GF-D8 (cell line): Measurements from ENCODE around the gene UCK1.
A peak's percentile ranks its signal among the peaks of the same experiment; 100 is the strongest.

ENCODE experiments used
- DNase-seq: peaks from one replicate; lab custom pipeline; 2025; lab: John Stamatoyannopoulos, UW

UCK1 gene

DNA sequence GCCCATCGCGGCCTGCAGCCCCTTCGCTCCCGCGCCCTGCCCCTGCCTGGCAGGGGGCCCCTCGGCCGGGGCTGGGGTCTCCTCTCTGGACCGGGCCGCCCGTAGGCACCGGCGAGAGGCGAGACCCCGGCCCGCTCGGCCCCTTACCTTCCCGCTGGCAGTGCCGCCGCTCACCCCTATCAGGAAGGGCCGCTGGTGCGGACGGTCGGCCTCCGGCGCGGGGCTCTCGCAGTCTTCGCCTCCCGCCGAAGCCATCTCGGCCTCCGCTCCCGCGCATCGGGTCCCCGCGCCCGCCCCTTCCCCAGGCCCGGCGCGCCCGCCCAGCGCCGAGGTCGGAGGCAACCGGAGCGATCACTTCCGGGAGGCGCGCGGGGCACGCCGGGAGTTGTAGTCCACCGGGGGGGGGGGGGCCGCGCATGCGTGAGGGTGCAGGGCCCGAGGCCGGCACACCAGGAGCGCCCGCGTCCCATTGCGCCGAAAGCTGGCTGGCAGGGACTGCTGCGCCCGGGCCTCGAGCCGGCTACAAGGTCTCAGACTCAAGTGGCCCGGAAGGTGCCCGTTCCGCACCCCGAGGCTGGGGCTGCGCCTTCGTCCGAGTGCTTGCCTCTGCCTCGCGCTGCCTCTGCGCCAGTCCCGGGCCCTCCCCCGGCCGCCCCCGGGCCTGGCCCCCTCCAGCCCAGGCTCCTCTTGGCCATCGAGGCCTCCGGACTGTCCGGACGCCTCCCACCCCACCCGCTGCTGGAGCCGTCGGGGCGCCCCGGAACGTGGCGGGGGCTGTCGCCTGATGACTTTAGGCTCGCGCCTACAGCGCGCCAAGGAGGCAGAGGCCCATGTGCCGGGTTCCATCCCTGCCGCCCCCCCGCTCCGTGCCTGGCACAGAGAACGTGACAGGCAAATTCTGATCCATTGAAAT is at the start of gene UCK1:
UCK1 (minus strand) TSS at position 344 of the 913 bp plus-strand sequence; CDS start at position 255, 89 bp downstream.
- DNase-seq, result peak; percentile 32

DNA sequence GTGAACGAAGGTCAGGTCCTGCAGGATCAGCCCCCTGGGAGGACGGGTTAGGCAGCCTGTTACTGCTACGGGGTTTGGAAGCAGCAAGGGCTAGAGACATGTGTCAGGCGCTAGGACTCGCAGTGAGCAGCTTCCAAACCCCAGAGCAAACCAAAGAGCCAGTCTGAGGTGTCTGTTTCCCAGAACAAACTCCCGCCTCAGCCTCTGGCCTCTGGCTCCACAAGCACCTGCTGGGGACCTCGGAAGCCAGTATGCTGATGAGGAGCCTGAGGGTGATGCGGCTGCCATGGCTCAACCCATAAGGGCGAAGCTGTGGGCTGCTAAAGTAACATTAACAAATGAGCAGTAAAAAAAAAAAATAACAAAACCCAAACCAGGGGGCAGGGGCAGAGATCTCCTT is 49.3 kb upstream of the UCK1 start:
- DNase-seq, result no peak

DNA sequence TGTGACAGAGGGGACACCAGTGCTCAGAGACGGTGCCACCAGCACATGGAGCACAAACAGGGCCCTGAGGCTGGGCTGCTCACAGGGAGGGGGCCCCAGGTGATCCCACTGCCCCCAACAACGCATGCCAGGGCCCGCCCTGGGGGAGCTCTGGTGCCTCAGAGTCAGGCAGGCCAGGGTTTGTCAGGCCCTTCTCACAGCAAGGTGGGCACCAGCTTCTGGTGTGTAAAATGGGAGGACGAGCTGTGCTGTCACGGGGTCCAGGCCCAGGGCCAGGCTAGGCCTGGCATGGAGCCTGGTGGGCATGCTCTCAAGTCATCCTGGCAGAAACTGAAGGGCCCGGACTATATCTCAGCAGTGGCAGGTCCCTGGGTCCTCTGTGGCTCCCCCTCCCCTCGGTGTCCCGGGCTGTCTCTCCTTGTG is 48.7 kb upstream of the UCK1 start:
- no peak for DNase-seq

DNA sequence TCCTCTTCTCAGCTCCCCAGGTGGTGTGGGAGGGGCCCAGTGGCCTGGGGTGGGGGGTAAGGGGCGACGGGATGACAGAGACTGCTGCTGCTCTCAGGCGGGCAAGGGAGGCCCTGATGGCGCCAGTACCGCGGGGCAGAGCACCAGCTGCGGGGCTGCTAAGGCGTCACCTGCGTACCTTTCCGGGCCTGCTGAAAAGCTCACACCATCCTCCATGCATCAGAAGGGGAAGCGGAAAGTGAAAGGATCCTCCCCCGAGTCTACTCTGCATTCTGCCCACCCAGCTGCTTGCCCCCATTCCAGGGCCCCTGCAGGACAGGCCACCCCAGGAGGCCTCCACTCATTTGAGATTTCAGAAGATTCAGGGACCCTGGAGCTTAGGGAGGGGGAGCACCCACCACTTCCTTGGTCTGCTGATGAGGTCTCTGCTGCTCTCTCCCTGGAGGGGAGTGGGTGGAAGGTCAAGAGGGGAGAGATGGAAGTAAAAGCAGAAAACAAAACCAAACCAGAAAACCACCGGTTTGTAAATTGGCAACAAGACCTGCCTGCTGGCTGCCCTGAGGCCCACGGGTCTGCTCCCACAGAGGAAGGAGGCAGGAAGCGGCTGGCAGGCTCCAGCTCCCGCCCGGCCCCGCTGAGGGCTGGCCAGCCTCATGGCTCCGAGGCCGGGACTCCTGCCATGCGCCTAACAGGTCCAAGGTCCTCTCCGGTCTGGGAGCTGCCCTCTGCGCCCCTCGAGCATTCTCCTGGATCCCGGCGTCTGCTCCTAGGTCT is 47.9 kb upstream of the UCK1 start:
- peak; percentile 54 for DNase-seq

DNA sequence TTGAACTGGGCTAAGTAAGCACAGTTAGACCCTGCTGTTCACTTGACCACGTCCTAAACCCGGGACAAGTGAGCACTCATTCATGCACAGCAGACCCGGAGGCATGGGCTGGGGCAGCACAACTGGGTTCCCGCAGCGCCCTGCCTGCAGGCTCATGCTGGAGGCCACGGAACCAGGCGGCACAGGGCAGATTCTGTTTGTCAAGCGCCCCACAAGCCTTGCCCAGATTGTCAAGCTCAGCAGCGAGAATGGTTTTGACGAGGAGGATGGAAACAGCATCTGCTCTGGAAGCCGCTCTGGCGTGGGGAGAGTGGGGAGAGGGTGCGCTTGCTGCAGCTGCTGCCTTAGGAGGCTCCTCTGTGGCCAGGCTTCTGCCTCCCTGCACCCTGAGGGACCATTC is 47.0 kb upstream of the UCK1 start:
- DNase-seq, result no peak

DNA sequence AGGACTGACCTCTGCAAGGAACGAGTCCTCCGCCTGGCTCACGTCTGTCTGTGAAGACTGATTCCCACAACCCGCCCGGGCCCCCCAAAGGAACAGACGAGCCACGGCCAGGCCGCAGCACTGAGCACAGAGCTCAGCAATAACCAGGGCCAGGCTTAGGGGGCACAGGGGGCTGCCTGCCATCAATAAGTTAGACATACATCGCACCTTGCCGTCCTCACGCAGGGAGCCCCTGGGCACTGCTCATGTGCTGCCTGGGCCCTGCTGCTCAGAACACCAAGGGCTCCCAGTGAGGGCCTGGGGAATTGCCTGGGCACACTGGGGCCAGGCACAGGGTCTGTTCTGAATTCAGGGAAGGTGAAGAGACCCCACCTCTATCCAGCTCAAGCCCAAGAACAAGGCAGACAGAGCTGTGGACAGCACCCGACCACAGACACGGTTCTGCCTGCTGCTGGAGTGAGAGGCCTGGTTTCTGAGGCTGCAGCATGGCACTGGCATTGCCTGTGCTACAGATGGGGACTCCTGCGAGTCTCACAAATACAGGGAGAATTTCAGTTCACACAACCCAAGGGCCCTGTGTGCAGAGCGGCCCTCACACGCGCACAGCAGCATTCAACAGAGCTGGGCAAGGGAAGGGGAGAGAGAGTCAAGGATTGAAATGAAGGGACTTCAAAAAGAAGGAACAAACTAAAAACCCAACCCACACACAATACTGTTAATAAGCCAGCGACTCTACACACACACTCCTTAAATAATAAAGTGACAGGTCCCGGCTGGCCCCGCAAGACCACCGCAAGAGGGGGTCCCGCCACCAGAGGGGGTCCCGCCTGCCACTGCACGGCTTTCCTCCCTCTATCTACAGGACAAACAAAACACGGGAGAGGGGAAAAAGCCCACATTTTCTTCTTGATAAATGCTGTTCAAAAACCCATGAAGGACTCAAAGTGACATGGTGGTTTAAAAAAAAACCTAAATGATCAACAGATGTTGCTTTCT is 46.2 kb upstream of the UCK1 start:
- no peak for DNase-seq

DNA sequence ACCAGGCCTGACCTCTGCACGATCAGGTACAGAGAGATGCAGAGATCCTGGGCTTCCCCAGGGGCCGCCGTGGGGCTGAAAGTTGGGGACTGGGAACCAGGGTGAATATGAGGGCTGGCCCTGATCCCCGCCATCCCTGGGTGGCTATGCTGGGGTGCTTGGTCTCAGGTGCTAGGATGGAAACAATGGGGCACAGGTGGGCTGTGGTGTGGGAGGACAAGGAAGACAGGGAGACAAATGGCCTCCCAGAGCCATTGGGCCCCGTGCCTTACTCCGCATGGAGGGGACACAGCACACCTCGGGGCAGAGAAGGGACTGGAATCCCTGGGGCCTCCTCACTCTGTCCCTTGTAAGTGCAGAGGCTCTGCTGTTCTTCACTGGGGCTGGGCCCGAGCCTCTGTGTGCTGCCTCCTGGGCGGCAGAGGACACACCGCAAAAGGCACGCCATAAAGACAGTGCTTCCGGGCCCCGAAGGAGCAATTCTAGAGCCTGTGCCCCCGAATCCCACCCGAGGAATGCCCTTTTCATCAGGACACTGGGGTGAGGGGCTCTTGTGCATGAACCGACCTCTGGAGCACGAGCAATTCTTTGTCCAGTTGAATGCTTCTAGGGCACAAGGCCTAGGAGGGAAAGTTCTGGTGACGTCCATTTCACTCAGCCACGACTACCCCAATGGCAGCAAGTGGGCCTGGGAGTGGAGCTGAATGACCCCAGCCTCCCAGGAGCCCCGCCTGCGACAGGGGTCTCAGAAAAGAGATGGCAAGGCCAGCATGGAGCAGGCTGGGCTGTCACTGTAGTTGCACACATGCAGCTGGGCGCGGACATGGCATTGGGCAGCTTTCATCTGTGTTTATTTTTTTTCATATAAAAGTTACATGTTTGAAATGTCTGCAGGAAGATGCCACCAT is 45.1 kb upstream of the UCK1 start:
- no peak for DNase-seq

DNA sequence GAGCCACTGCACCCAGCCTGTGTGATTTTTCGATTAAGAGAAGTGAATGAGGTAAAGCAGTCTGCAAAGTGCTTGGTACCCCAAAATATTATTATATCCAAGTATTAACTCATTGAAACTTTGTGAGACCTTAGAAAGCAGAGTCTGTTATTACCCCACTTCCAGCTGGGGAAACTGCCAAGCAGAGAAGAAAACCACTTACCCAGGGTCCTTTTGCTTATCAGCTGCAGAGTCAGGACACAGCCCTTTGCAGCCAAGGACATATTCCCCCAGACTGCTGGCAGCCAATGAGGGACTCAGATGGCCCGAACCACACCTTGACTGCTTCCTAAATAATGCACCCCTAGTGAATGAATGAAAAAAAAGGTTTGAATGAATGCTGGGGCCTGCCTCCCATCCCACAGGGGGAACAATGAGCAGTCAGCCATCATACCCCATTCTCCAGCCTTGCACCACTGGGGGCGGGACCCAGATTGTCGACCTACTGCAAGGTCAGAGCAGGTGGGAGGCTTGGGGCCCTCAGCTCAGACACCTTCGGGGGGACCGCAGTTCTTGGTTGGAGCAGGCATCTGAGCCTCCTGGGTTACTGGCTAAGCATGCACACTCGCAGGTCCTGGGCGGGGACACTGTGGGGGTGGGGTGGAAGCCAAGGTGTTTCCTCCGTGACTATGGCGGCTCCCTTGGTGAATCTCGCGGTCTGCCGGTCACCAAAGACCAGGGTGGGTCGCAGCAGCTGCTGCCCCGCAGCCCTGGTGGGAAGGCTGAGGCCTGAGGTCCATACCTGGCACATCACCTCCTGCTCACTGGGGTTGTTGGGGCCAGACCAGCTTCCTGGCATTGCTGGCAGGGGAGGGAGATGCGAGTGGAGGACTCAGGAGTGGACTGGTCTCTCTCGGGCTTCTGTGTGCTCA is 43.9 kb upstream of the UCK1 start:
- no peak for DNase-seq

DNA sequence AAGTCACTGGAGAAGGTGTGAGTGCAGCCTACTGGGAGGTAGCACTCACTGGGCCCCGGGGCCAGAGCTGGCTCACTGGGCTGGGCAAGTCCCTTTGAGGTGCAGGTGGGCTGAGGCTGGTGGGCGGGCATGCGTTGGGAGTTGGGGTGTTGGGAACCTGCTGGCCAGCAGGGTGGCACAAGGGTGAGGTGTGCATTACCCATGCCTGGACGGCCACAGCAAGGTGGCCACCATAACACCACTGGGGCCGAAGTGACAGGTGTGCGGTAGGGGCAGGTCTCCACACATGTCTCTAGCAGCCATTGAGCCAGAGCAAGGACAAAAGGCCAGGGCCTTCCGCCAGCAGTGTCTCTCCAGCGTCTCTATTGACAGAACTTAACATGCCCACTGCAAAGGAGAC is 36.8 kb upstream of the UCK1 start:
- DNase-seq, result no peak

DNA sequence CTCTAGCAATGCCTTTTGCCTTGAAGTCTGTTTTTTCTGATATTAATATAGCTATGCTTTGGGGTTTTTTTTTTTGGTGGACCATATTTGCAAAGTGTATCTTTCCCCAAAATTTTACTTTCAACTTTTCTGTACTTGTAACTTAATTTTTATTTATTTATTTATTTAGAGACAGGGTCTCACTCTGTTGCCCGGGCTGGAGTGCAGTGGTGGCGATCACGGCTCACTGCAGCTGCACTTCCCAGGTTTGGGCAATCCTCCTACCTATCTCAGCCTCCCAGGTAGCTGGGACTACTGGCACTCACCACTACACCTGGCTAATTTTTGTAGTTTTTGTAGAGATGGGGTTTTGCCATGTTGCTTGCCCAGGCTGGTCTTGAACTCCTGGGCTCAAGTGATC is 35.1 kb upstream of the UCK1 start:
- no peak for DNase-seq

DNA sequence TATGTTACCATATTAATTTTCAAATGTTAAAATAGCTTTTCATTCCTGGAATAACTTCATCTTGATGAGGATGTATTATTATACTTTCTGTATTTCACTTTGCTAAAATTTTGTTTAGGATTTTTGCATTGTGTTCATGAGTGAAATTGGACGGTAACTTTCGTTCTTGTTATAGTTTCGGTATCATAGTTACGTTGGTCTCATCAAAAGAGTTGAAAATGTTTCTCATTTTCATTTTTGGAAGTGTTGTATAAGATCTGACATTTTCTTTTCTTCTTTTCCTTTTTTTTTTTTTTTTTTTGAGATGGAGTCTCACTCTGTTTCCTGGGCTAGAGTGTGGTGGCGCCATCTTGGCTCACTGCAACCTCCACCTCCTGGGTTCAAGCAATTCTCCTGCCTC is 34.3 kb upstream of the UCK1 start:
- DNase-seq, result no peak

DNA sequence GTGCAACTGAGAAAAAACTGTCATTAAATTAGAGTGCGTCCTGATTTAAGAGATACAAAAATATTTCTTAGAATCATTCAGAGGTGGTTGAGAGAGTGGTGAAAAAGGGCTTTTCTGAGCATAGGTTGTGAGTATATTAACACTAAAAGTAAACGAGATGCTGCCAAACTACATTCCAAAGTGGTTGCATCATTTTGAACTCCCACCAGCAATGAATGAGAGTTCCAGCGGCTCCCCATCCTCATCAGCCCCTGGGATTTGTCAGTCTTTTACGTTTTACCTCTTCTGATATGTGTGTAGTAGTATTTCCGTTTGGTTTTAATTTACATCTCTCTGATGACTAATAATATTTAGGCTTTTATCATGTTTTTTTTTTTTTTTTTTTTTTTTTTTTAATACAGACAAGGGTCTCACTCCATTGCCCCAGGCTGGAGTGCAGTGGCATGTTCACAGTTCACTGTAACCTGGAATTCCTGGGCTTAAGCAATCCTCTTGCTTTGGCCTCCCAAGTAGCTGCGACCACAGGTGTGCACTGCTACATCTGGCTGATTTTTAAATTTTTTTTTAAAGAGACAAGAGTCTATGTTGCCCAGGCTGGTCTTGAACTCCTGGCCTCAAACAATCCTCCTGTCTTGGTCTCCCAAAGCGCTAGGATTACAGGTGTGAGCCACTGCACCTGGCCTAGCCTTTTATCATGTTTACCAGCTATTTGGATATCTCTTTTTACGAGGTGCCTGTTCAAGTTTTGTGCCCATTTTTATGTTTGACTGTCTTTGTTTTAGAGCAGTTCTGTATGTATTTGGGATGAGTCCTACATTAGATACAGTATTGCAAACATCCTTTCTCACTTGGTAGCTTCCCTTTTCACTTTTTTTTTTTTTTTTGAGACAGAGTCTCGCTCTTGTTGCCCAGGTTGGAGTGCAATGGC is 31.2 kb upstream of the UCK1 start:
- DNase-seq, result no peak

DNA sequence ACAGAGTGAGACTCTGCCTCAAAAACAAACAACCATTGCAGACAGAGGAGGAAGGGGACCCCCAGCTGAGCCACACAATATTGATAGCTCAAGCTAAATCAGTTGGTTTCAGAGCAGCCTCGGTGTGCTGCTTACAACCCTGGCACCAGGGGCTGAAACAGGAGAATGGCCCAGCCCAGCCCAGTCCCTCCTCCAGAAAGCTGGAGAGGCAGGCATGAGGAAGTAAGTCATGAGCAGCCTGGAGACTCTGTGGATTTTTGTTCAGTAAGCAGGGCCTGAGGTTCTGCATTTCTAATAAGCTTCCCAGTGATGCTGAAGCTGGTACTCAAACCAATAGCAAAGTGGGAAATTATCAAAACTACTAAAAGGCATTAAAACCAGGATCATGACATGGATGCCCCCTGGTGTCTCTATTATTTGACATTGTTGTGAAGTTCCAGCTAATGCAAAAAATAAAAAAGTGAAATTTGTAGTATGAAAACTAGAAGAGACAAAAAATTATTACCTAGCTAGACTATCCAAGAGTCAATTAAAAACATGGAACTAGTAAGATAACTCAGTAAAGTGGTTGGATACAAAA is 28.4 kb upstream of the UCK1 start:
- no peak for DNase-seq

DNA sequence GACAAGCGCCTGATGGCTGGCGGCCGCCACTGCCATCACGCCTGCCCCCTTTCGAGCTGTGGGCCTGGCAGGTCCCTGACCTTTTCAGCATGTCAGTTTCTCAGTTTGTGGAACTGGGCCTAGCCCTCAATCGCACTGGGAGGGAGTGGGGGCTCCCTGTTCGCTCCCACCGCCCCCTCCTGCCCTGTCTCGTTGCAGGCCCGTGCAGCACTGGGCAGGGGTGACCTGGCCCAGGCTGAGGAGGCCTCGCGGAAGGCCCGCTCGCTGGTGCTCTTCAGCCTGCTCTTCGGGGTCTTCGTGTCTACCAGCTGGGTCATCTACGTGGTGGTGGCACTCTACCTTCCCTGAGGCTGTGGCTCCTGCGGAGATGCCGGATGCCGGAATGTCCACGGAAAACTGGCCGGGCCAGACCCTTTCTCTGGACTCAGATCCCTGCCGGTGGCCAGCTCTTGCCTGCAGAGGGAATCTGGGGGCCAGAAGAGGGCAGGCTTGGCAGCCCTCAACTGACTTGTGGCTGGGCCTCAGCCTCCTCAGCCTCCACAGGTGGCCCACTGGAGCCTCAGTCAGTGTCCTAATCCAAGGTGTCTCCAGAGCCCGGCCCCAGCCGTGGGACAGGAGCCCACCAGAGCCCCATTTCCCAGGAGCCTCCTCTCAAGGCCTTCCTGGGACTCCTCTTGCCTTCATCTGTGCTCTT is 26.9 kb upstream of the UCK1 start:
- DNase-seq, result no peak

DNA sequence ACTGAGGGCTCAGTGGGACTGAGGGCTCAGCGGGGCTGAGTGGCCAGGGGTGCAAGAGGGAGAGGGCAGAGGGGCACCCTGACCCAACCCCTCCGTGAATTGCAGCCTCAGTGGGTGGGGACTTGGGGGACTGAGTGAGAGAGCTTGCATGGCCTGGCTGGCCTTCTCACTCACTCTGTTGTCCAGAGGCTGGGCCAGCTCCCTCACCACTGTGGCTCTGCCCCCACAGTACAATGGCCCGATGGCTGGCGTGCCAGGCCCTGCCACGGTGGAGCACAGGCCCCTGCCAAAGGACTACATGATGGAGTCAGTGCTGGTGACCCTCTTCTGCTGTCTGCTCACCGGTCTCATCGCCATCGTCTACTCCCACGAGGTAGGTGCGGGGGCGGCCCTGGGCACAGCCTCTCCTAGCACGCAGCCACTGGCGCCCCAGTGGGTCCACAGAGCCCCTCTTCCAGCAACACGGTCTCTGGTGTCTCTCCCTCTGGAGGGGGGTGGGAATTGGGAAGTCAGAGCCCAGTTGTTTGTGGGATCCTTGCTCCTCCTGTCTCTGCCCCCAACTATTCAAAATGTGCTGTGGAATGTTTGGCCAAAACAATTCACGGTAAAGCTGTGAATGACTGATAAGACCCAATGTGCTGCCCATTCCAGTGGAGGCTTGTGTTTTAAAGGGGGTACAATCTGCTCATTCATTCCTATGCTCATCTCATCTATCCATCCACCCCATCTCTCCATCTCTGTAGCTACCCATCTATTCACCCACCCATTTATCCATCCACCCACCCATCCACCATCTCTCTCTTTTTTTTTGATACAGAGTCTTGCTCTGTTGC is 25.0 kb upstream of the UCK1 start:
- no peak for DNase-seq

DNA sequence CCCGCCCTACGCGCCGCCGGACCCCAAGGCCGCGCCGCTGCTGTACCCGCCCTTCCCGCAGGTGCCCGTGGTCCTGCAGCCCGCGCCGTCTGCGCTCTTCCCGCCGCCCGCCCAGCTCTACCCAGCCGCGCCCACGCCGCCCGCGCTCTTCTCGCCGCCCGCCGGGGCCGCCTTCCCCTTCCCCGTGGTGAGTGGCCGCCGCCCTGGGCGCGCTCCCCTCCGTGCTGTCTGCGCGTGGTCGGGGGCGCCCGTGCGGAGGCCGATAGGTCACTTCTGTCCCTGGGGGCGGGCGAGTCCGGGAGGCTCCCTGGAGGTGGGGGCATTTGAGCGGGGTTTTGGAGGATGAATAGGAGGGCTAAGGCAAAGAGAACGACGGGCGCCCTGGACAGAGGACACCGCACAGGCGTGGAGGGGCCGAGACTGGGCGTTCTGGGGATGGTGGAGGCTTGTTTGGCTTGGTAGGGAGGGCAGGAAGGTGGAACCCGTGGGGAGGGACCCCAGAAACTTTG is 23.8 kb upstream of the UCK1 start:
- no peak for DNase-seq
